Fibroblast of skin of left biceps (primary cell): ENCODE data around the gene SHROOM2.
"Not testable (repeated sequence)": the region's sequence is repeated elsewhere in the genome, so short reads cannot be mapped to it uniquely, and the experiment has no call there.

Experiments used
- DNase-seq, 2 experiments: peaks; one replicate each; pipeline ENCODE4 v3.0.0-alpha.2; 2013; ENCODE audit warnings: low read depth in 2 of 2

SHROOM2 gene

GRCh38 chrX:9829308-9830267 lies 43.4 kb downstream of the SHROOM2 start:
- DNase-seq, result peak in 1 of 2 experiments; percentile 3

GRCh38 chrX:9832811-9833210 lies 46.6 kb downstream of the SHROOM2 start:
- DNase-seq, result no peak

- no peak for DNase-seq
Observed at GRCh38 chrX:9835585-9836210, 49.5 kb downstream of the SHROOM2 start.

- no peak for DNase-seq
Observed at GRCh38 chrX:9842541-9842940, 56.3 kb downstream of the SHROOM2 start.

- no peak for DNase-seq
Observed at GRCh38 chrX:9844936-9845577, 58.8 kb downstream of the SHROOM2 start.

GRCh38 chrX:9845578-9845952 lies 59.3 kb downstream of the SHROOM2 start:
- DNase-seq, result peak; percentile 37 to 47

- no peak for DNase-seq
Observed at GRCh38 chrX:9846631-9847030, 60.4 kb downstream of the SHROOM2 start.

GRCh38 chrX:9847071-9847470 lies 60.8 kb downstream of the SHROOM2 start:
- DNase-seq, result no peak

- no peak for DNase-seq
Observed at GRCh38 chrX:9848718-9849479, 62.7 kb downstream of the SHROOM2 start.

- no peak for DNase-seq
Observed at GRCh38 chrX:9851890-9852289, 65.7 kb downstream of the SHROOM2 start.

GRCh38 chrX:9853307-9853706 lies 67.1 kb downstream of the SHROOM2 start:
- no peak for DNase-seq

GRCh38 chrX:9855561-9856283 lies 69.5 kb downstream of the SHROOM2 start:
- DNase-seq, result no peak

- DNase-seq, result no peak
Observed at GRCh38 chrX:9856588-9856987, 70.4 kb downstream of the SHROOM2 start.

GRCh38 chrX:9857575-9858474 lies 71.6 kb downstream of the SHROOM2 start:
- no peak for DNase-seq

- DNase-seq, result not testable (repeated sequence)
Observed at GRCh38 chrX:9858684-9859083, 72.5 kb downstream of the SHROOM2 start.

- DNase-seq, result no peak
Observed at GRCh38 chrX:9859711-9860555, 73.7 kb downstream of the SHROOM2 start.

GRCh38 chrX:9860826-9861225 lies 74.6 kb downstream of the SHROOM2 start:
- no peak for DNase-seq

- no peak for DNase-seq
Observed at GRCh38 chrX:9861711-9862110, 75.5 kb downstream of the SHROOM2 start.

- DNase-seq, result no peak
Observed at GRCh38 chrX:9862525-9862924, 76.3 kb downstream of the SHROOM2 start.
